BE2C (cell line): ENCODE measurements around the gene SLC35D1.
A peak's percentile ranks its signal among the peaks of the same experiment; 100 is the strongest.

Source experiments
- DNase-seq: peaks from one replicate; pipeline ENCODE4 v3.0.0-alpha.2; 2020
- H3K27me3 ChIP-seq: fragments of 250-450 bp; sonication (Bioruptor Pico); 2 replicates; pipeline ENCODE4 v1.5.1; 2020; ENCODE audit warnings: mild to moderate bottlenecking
- H3K36me3 ChIP-seq: fragments of 250-450 bp; sonication (Bioruptor Pico); 2 replicates; pipeline ENCODE4 v1.5.1; 2020; ENCODE audit warnings: mild to moderate bottlenecking
- H3K4me1 ChIP-seq: fragments of 250-450 bp; sonication (Bioruptor Pico); 2 replicates; pipeline ENCODE4 v1.5.1; 2020
- H3K4me3 ChIP-seq: 2 replicates; pipeline ENCODE4 v1.5.1; 2011; ENCODE audit warnings: low read depth, low read length
- H3K9me3 ChIP-seq: fragments of 250-450 bp; sonication (Bioruptor Pico); 2 replicates; pipeline ENCODE4 v1.5.1; 2020
- CTCF ChIP-seq: IDR thresholded peaks from 2 replicates; pipeline ENCODE4 v1.5.1; 2012; ENCODE audit warnings: mild to moderate bottlenecking, low read depth, low read length

The SLC35D1 gene

GRCh38 chr1:67004176-67004575 lies 49.8 kb downstream of the SLC35D1 start:
- H3K4me3 ChIP-seq, result no peak overlapping the region
- H3K4me1 ChIP-seq, result no peaks in the 10 kb centered on the region
- no peak for TF ChIP-seq CTCF
- no peaks in the 10 kb centered on the region for H3K36me3 ChIP-seq
- H3K9me3 ChIP-seq, result no peaks in the 10 kb centered on the region
- H3K27me3 ChIP-seq, result no peaks in the 10 kb centered on the region
- no peak for DNase-seq

GRCh38 chr1:67001682-67002425 lies 52.1 kb downstream of the SLC35D1 start:
- Histone ChIP-seq H3K27me3 (no peaks in the 10 kb centered on the region), H3K4me3 (no peak overlapping the region), H3K36me3 (no peaks in the 10 kb centered on the region), H3K9me3 (no peaks in the 10 kb centered on the region), H3K4me1 (no peaks in the 10 kb centered on the region)
- no peak for DNase-seq
- no peak for TF ChIP-seq CTCF

DNA sequence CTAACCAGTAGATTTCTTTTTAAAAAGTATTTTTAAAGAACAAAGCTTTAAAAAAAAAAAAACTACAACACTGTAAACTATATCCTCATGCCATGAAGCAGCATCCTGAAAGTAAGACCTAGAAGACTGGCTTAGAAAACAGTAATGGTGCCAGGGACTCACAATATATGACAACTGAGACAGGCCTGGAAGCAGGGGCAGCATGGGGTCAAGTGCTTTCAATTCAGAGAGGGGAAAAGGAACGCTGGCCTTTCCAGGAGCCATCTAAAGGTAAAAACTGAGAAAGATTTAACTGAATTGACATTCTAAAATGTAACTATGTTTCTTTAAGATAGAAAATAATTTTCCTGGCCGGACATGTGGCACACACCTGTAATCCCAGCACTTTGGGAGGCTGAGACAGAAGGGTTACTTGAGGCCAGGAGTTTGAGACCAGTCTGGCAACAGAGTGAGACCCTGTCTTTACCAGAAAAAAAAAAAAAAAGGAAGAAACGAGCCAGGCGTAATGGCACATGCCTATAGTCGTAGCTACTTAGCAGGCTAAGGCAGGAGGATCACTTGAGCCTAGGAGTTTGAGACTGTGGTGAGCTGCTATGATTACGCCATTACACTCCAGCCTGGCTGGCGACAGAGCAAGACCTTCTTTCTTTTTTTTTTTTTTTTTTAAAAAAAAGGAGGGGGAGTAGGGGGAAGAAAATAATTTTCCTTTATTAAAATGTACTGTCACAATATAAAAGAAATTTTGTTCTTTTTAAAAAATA lies 54.1 kb downstream of the SLC35D1 start:
- H3K4me1 ChIP-seq, result no peaks in the 10 kb centered on the region
- H3K27me3 ChIP-seq, result no peaks in the 10 kb centered on the region
- DNase-seq, result no peak
- no peaks in the 10 kb centered on the region for H3K9me3 ChIP-seq
- no peak overlapping the region for H3K4me3 ChIP-seq
- TF ChIP-seq CTCF, result no peak
- H3K36me3 ChIP-seq, result no peaks in the 10 kb centered on the region

GRCh38 chr1:66998972-66999371 lies 55.0 kb downstream of the SLC35D1 start:
- Histone ChIP-seq H3K4me1 (no peaks in the 10 kb centered on the region), H3K36me3 (no peaks in the 10 kb centered on the region), H3K9me3 (no peaks in the 10 kb centered on the region), H3K4me3 (no peak overlapping the region), H3K27me3 (no peaks in the 10 kb centered on the region)
- TF ChIP-seq CTCF, result no peak
- no peak for DNase-seq

DNA sequence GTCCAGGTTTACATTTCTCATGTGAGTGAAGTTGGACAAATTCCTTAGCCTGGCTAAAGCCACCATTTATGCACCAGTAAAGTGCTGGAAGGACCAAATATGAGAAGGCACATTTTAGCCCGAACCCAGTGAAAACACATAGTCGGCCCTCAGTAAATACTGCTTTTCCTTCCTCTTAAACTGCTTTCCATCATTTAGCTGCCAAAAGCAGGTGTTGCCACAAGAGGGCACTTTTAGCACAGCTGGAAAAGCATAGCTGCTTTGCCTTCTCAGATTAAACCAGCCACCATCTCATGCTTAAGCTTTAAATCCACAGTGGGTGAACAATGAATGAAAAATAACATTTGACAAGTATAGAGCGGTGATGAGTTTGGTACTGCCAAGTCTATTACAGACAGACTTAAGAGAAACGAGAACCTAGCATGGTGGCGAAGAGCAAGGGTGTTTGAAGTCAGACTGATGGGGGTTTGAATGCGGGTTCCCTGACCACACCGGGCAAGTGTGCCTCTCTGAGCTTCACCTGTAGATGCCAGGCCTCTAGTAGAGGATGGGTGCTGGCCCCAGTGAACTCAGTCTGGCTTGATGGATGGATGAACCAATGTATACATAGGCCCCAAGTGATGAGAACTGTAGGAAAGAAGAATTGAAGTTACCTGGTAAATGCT lies 57.8 kb downstream of the SLC35D1 start:
- TF ChIP-seq CTCF, result peak; percentile 77
- Histone ChIP-seq H3K27me3 (no peaks in the 10 kb centered on the region), H3K4me3 (no peak overlapping the region), H3K4me1 (no peaks in the 10 kb centered on the region), H3K9me3 (no peaks in the 10 kb centered on the region), H3K36me3 (no peaks in the 10 kb centered on the region)
- peak; percentile 44 for DNase-seq
